ENCODE measurements around the gene IDH3G.
"Not testable (repeated sequence)": the region's sequence is repeated elsewhere in the genome, so short reads cannot be mapped to it uniquely, and the experiment has no call there.

IDH3G gene

GRCh38 chrX:153763989-153764755 is 30.0 kb downstream of the IDH3G start, which contains the start of gene PLXNB3:
TSS of gene PLXNB3 (plus strand) at chrX:153764249. CDS start at chrX:153765536, 1,287 bp downstream.
- H3K4me3 ChIP-seq (ENCODE audit: low read length): peak within 1 kb of the TSS; percentile 57
- TF ChIP-seq CTCF (IDR thresholded peaks at IDR 0.05; ENCODE audit: insufficient read depth, low read depth, low read length, missing control alignments): peak; percentile 75
- DNase-seq (ENCODE audit: low read depth): peak; percentile 88

DNA sequence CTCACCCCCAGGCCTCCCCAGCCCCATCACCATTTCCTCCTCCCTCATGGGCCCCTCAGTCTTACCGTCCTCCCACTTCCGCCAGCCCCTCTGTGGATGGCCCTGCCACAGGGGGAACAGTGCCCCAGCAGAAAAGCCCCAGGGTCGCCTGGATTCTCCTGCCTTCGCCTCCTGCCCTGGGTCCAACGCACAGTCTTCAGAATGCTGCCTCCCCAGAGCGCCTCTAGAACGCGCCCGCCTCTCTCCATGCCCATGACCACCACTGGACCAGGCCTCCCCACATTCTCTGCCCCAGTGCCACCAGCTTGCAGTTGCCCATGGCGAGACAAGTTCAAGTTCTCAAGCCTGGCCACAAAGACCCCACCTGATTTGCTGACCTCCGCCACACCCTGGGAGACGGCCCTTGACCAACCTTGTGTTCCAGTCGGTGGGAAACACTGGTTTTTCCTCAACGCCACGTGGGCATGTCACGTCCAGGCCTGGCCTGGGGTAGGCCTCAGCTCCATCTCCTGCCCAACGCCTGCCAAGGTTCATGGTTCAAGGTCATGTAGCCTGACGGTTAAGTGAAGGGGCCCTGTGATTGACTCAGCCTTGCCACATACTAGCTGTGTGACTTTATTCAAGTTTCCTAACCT is 30.8 kb downstream of the IDH3G start:
- no peak for DNase-seq (ENCODE audit: low read depth)
- TF ChIP-seq CTCF (IDR thresholded peaks at IDR 0.05; ENCODE audit: insufficient read depth, low read depth, low read length, missing control alignments): no peak
- H3K4me3 ChIP-seq (ENCODE audit: low read length): no peak overlapping the region

DNA sequence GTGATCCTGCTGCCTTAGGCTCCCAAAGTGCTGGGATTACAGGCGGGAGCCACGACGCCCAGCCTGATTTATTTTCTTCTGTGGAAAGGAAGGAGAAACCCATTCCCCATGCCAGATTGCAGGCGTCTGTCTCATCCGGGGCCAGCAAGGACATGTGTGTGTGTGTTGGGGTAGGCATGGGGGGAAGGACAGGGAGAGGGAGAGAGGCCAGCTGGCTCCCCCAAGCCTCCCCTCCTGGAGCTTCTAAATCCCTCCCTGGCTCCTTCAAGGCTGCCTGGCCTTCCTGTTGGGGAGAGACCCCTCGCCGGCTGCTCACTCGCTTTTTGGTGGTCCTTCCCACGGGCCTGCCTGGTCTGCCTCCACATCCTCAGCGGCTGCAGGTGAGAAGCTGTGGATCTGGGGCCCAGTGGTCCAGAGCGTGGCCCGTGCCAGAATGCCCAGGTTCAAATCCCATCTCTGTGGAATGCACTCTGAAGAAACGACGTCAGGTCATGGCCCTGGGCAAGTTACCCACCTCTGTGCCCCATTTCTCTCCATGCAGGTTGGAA is 31.5 kb downstream of the IDH3G start:
- no peak for TF ChIP-seq CTCF (IDR thresholded peaks at IDR 0.05; ENCODE audit: insufficient read depth, low read depth, low read length, missing control alignments)
- no peak overlapping the region for H3K4me3 ChIP-seq (ENCODE audit: low read length)
- DNase-seq (ENCODE audit: low read depth): no peak

- DNase-seq (ENCODE audit: low read depth): no peak
- TF ChIP-seq CTCF (IDR thresholded peaks at IDR 0.05; ENCODE audit: insufficient read depth, low read depth, low read length, missing control alignments): no peak
- H3K4me3 ChIP-seq (ENCODE audit: low read length): no peak overlapping the region
Measured at GRCh38 chrX:153761863-153762262, 32.3 kb downstream of the IDH3G start.

DNA sequence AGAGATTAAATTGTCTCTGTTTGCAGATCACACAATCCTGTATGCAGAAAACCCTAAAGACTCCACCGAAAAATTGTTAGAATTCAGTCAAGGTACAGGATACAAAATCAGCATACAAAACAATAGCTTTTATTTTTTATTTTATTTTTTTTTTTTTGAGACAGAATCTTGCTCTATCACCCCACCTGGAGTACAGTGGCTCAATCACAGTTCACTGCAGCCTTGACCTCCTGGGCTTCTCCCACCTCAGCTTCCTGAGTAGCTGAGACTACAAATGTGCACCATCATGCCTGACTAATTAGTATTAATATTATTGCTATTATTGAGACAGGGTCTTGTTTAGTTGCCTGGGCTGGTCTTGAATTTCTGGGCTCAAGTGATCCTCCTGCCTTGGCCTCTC is 39.0 kb downstream of the IDH3G start:
- DNase-seq (ENCODE audit: low read depth): no peak
- no peak overlapping the region for H3K4me3 ChIP-seq (ENCODE audit: low read length)
- TF ChIP-seq CTCF (IDR thresholded peaks at IDR 0.05; ENCODE audit: insufficient read depth, low read depth, low read length, missing control alignments): no peak

DNA sequence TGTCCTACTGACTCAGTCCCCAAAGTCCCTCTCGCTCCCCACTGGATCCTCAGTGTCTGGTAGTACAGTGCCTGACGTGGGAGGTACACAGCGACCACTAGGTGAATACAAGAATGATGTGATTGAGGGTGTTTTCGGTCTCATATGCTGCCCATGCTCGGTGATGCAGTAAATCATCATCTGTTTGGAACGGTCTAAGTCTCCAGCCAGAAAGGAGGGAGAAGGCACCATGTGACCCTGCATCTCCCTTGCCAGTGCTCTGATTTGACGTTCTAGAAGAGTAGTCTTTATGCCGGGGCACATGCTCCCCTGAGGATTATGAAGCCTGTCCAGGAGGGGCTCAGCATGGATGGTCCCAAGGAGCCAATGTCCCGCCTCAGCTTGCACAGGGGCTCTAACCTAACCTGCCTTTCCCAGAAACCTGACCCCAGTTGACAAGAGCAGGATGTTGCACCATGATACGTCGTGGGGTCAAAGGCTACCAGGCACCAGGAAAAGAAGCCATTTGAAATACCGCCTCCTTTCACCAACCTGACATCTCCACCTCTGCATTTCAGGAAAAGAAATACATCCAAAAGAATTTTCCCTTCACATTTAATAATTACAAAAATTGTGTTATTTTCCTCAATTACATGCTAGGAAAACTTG is 43.9 kb downstream of the IDH3G start:
- no peak for TF ChIP-seq CTCF (IDR thresholded peaks at IDR 0.05; ENCODE audit: insufficient read depth, low read depth, low read length, missing control alignments)

DNA sequence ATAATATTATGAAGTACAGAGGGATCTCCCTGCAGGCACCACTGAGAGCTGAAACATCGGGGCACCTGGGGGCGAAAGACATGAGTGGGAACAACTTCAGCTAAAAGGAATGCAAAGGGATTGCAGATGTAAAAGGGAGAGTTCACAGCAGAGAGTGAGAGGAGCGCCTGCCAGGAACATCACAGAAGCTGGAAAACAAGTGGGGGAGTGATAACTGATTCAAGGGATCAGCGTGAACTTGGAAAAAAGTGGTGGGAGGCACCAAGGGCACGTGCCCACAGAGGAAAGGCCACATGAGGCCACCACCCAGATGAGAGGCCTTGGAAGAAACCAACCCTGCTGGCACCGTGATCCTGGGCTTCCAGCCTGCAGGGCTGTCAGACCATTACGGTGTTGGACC is 45.2 kb downstream of the IDH3G start:
- DNase-seq (ENCODE audit: low read depth); H3K4me3 ChIP-seq (ENCODE audit: low read length): not testable (repeated sequence)

More for the DNA sequence above, 43.9 kb downstream of the IDH3G start:
- no peak overlapping the region for H3K4me3 ChIP-seq (ENCODE audit: low read length)
- no peak for DNase-seq (ENCODE audit: low read depth)

GRCh38 chrX:153746991-153747390 is 47.2 kb downstream of the IDH3G start:
- DNase-seq (ENCODE audit: low read depth): not testable (repeated sequence)

More at GRCh38 chrX:153746991-153747390, 47.2 kb downstream of the IDH3G start:
- not testable (repeated sequence) for H3K4me3 ChIP-seq (ENCODE audit: low read length)
